Nephron progenitor cell (in vitro differentiated cells): ENCODE measurements around the gene RESP18.
A peak's percentile ranks its signal among the peaks of the same experiment; 100 is the strongest.

Experiments used
- DNase-seq: peaks from one replicate; pipeline ENCODE4 v3.0.0; 2021
- H3K27ac Mint-ChIP-seq: 2 replicates; pipeline ENCODE4 v1.8.0; 2021; ENCODE audit warnings: mild to moderate bottlenecking, moderate library complexity, mixed read lengths
- H3K27me3 Mint-ChIP-seq: 2 replicates; pipeline ENCODE4 v1.8.0; 2021; ENCODE audit warnings: mild to moderate bottlenecking, low read depth, mixed read lengths; ENCODE audit not compliant: poor library complexity
- H3K36me3 Mint-ChIP-seq: 2 replicates; pipeline ENCODE4 v1.8.0; 2021; ENCODE audit warnings: low read depth, mixed read lengths
- H3K4me1 Mint-ChIP-seq: 2 replicates; pipeline ENCODE4 v1.8.0; 2021; ENCODE audit warnings: mixed read lengths
- H3K4me3 Mint-ChIP-seq: 2 replicates; pipeline ENCODE4 v1.8.0; 2021; ENCODE audit warnings: mild to moderate bottlenecking, moderate library complexity, mixed read lengths
- H3K9me3 Mint-ChIP-seq: 2 replicates; pipeline ENCODE4 v1.8.0; 2021; ENCODE audit warnings: mild to moderate bottlenecking, moderate library complexity, mixed read lengths
- TF ChIP-seq, protein P1 (sequence below): fragments of 200-600 bp; sonication (generic); IDR thresholded peaks from 2 replicates; pipeline ENCODE4 v1.5.0; 2021; ENCODE audit warnings: antibody characterized with exemption

The RESP18 gene

DNA sequence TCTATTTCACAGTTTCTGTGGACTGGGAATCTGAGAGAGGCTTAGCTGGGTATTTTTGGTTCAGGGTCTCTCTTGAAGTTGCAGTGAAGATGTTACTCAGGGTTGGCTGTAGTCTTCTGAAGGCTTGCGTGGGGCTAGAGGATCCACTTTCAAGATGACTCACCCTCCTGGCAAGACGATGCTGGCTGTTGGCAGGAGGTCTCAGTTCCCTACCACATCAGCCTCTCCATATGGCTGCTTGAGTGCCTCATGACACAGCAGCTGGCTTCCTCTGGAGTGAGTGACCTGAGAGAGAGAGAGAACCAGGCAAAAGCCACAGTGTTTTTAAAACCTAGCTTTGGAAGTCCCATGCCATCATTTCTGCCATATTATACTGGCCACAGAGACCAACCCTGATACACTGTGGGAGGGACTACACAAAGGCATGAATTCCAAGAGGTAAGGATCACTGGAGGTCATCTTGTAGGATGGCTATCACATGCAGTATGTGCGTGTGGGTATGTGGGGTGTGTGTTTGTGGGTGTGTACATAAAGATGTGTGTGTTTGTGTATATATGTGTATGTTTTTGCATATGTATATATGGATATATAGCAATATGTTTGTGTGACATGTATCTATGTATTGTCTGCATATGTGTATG lies 30.1 kb upstream of the RESP18 start:
- H3K27ac Mint-ChIP-seq, result no peak overlapping the region
- DNase-seq, result no peak
- TF ChIP-seq, protein P1, sequence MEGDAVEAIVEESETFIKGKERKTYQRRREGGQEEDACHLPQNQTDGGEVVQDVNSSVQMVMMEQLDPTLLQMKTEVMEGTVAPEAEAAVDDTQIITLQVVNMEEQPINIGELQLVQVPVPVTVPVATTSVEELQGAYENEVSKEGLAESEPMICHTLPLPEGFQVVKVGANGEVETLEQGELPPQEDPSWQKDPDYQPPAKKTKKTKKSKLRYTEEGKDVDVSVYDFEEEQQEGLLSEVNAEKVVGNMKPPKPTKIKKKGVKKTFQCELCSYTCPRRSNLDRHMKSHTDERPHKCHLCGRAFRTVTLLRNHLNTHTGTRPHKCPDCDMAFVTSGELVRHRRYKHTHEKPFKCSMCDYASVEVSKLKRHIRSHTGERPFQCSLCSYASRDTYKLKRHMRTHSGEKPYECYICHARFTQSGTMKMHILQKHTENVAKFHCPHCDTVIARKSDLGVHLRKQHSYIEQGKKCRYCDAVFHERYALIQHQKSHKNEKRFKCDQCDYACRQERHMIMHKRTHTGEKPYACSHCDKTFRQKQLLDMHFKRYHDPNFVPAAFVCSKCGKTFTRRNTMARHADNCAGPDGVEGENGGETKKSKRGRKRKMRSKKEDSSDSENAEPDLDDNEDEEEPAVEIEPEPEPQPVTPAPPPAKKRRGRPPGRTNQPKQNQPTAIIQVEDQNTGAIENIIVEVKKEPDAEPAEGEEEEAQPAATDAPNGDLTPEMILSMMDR, result no peak

DNA sequence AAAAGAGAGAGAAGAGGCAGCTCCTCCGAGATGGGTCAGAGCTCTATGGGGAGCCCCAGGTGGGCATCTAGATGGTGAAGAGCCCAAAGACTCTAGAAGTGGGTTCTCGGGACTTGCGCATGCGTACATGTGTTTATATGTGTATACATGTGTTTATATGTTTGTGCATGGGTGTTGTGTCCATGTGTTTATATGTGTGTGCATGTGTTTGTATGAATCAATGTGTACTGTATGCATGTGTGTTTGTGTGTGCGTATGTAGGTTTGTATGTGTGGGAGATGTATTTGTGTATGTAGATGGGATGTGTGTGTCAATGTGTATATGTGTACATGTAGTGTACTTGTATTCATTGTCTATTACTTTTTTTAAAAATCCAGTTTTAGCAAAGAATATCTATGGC lies 29.5 kb upstream of the RESP18 start:
- no peaks in the 10 kb centered on the region for H3K36me3 Mint-ChIP-seq
- peaks cover 69% of the 10 kb centered on the region for H3K27me3 Mint-ChIP-seq
- TF ChIP-seq, protein P1, result no peak
- DNase-seq, result no peak
- H3K27ac Mint-ChIP-seq, result no peak overlapping the region
- no peak overlapping the region for H3K4me3 Mint-ChIP-seq
- H3K4me1 Mint-ChIP-seq, result peaks cover 4% of the 10 kb centered on the region
- no peaks in the 10 kb centered on the region for H3K9me3 Mint-ChIP-seq

More for the DNA sequence above, 30.1 kb upstream of the RESP18 start:
- Mint-ChIP-seq H3K9me3 (no peaks in the 10 kb centered on the region), H3K36me3 (no peaks in the 10 kb centered on the region), H3K27me3 (peaks cover 64% of the 10 kb centered on the region), H3K4me3 (no peak overlapping the region), H3K4me1 (peaks cover 4% of the 10 kb centered on the region)

DNA sequence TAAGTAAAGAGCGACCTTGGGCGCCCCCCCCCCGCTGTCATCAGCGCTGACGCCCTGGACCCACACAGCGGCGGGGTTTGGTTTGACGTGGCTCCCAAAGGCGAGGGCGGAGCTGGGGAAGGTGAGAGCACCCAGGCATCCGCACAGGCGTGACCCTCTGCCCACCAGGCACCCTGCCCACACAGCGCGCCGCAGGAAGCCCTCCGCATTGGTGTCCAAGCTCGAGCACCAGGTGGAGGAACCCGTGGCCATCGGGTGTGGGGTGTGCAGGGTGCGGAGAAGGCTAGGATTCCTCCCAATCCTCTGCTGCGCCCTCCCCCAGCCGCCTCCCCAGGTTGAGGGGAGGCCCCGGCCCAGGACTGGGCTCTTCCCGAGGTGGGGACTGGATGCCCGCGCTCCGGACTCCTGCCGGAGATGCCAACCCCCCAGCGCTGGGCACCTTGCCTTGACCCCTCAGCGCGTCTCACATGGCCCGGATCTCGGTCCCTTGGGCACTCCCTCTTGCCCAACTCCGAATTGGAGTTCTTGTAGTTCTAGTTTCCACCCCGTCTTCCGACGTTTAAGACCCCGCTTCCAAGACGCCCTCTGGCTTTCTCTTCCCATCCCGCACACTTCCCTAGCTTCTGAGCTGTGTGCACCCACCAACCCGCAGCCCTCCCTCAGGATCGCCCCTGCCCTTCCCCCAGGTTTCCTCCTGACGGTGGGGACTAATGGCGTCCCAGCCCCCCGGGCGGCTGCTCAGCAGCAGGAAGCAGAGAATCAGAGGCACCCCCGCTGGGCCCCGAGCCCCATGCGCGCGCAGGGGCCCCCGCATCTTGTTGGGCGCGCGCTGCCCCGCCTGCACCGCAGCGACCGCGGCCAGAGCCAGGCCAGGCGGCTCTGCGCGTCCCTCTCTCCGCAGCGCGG lies 25.9 kb upstream of the RESP18 start:
- Mint-ChIP-seq H3K27me3 (peaks cover 100% of the 10 kb centered on the region), H3K4me3 (peak overlapping the region; percentile 33), H3K4me1 (peaks cover 4% of the 10 kb centered on the region), H3K27ac (no peak overlapping the region), H3K36me3 (no peaks in the 10 kb centered on the region), H3K9me3 (no peaks in the 10 kb centered on the region)
- peak; percentile 40 for DNase-seq
- TF ChIP-seq, protein P1, result no peak

DNA sequence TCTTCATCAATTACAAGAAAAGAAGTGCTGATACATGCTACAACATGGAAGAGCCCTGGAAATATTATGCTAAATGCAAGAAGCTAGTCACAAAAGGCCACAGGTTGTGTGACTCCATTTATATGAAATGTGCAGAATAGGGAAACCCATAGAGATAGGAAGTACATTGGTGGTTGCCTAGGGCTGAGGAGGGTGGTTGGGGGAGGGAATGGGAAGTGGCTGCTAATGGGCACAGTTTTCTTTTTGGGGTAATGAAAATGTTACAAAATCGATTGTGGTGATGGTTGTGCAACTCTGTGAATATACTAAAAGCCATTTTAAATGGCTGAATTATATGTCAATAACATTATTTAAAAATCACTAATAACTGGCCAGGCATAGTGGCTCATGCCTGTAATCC lies 24.3 kb upstream of the RESP18 start:
- H3K27me3 Mint-ChIP-seq, result peaks cover 98% of the 10 kb centered on the region
- TF ChIP-seq, protein P1, result no peak
- no peaks in the 10 kb centered on the region for H3K36me3 Mint-ChIP-seq
- H3K4me3 Mint-ChIP-seq, result no peak overlapping the region
- DNase-seq, result no peak
- H3K27ac Mint-ChIP-seq, result no peak overlapping the region
- H3K4me1 Mint-ChIP-seq, result peaks cover 4% of the 10 kb centered on the region
- H3K9me3 Mint-ChIP-seq, result no peaks in the 10 kb centered on the region

DNA sequence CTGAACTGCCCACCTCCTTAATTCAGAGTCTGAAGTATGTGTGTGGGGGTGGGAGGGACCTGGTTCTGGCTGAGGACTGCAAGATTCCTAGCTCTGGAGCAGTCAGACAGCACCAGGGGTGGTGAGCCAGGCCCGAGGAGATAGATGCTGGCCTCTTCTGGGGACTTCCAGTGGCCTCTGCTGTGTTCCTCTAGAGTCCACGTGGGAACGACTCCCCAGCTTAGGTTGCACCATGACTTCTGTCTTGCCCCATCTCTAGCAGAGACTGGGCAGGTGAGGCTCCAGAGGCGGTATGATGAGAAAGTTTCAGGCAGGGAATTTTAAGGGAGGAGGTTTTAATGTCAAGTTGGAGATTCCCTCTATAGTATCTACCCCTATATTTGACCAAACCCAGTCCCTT lies 22.0 kb upstream of the RESP18 start:
- Mint-ChIP-seq H3K27ac (no peak overlapping the region), H3K4me1 (peaks cover 7% of the 10 kb centered on the region)
- no peak for DNase-seq

More for the DNA sequence above, 22.0 kb upstream of the RESP18 start:
- H3K36me3 Mint-ChIP-seq, result no peaks in the 10 kb centered on the region
- TF ChIP-seq, protein P1, result no peak
- H3K27me3 Mint-ChIP-seq, result peaks cover 93% of the 10 kb centered on the region
- H3K9me3 Mint-ChIP-seq, result no peaks in the 10 kb centered on the region
- no peak overlapping the region for H3K4me3 Mint-ChIP-seq
